ENCODE measurements around the gene IFNGR2.
"Not testable (repeated sequence)": the region's sequence is repeated elsewhere in the genome, so short reads cannot be mapped to it uniquely, and the experiment has no call there.

Gene IFNGR2

GRCh38 chr21:33443194-33443593 is 40.0 kb downstream of the IFNGR2 start:
- DNase-seq: no peak

- DNase-seq: no peak
Measured at GRCh38 chr21:33444499-33444898, 41.3 kb downstream of the IFNGR2 start.

GRCh38 chr21:33446620-33447019 is 43.4 kb downstream of the IFNGR2 start:
- not testable (repeated sequence) for DNase-seq

GRCh38 chr21:33449616-33450015 is 46.4 kb downstream of the IFNGR2 start:
- DNase-seq: no peak

- DNase-seq: no peak
Measured at GRCh38 chr21:33451634-33452071, 48.4 kb downstream of the IFNGR2 start.

GRCh38 chr21:33452362-33452761 is 49.1 kb downstream of the IFNGR2 start:
- DNase-seq: no peak

GRCh38 chr21:33455686-33456446 is 52.7 kb downstream of the IFNGR2 start:
- no peak for DNase-seq

GRCh38 chr21:33458861-33459260 is 55.6 kb downstream of the IFNGR2 start:
- no peak for DNase-seq

GRCh38 chr21:33461538-33462250 is 58.5 kb downstream of the IFNGR2 start:
- DNase-seq: no peak

- DNase-seq: not testable (repeated sequence)
Measured at GRCh38 chr21:33469183-33469582, 66.0 kb downstream of the IFNGR2 start.

GRCh38 chr21:33470701-33471100 is 67.5 kb downstream of the IFNGR2 start:
- DNase-seq: no peak

- no peak for DNase-seq
Measured at GRCh38 chr21:33473344-33473743, 70.1 kb downstream of the IFNGR2 start.

GRCh38 chr21:33477066-33477465 is 73.9 kb downstream of the IFNGR2 start:
- no peak for DNase-seq

GRCh38 chr21:33478182-33478581 is 75.0 kb downstream of the IFNGR2 start:
- DNase-seq: no peak

- DNase-seq: no peak
Measured at GRCh38 chr21:33478935-33479678, 75.9 kb downstream of the IFNGR2 start.

GRCh38 chr21:33479679-33480480 is 76.7 kb downstream of the IFNGR2 start, which contains the start of gene TMEM50B:
Gene TMEM50B, minus strand, starts transcription at chr21:33479974. Its CDS starts 11,089 bp downstream, at chr21:33468885.
- peak; percentile 86 for DNase-seq

- DNase-seq: no peak
Measured at GRCh38 chr21:33480481-33481103, 77.4 kb downstream of the IFNGR2 start.

GRCh38 chr21:33481314-33481943 is 78.2 kb downstream of the IFNGR2 start:
- no peak for DNase-seq

Data from NCI-H1048 (cell line).